ENCODE results near the gene CCDC136.

Gene CCDC136

GRCh38 chr7:128832880-128833147 lies 41.0 kb downstream of the CCDC136 start:
- Histone ChIP-seq H3F3A (ENCODE audit: low read depth) (0 out of 2 replicates have a peak, but pooled peaks cover 2% of the 10 kb centered on the region), H4K20me1 (ENCODE audit: insufficient read depth, low read length, poor library complexity, severe bottlenecking) (no peaks in the 10 kb centered on the region), H3K79me2 (ENCODE audit: insufficient read depth, low read length) (peaks cover 11% of the 10 kb centered on the region), H3K27me3 (ENCODE audit: insufficient read depth, low read length, poor library complexity, severe bottlenecking) (no peaks in the 10 kb centered on the region), H3K4me3 (ENCODE audit: low read length, poor library complexity, severe bottlenecking) (peak overlapping the region; percentile 79), H3K9ac (ENCODE audit: low read depth, low read length, poor library complexity, severe bottlenecking) (peak overlapping the region; percentile 91), H3K9me2 (replicated peaks; ENCODE audit: low read depth, low read length) (no peaks in the 10 kb centered on the region), H3K4me1 (ENCODE audit: insufficient read depth, low read length, poor library complexity, severe bottlenecking) (peaks cover 29% of the 10 kb centered on the region), H3K9me3 (ENCODE audit: insufficient read depth, low read depth, low read length) (no peaks in the 10 kb centered on the region), H3K36me3 (ENCODE audit: insufficient read depth, low read length) (no peaks in the 10 kb centered on the region), H2AFZ (ENCODE audit: low read length) (peak overlapping the region; percentile 57), H3K4me2 (ENCODE audit: low read depth, low read length, poor library complexity, severe bottlenecking) (peak overlapping the region; percentile 99)
- TF ChIP-seq EZH2phosphoT487 (IDR thresholded peaks at IDR 0.05; ENCODE audit: borderline replicate concordance) (no peak), CTCF (conservative IDR thresholded peaks at IDR 0.05; ENCODE audit: low read length) (no peak)

- Histone ChIP-seq H3K79me2 (ENCODE audit: insufficient read depth, low read length) (peaks cover 11% of the 10 kb centered on the region), H3K4me3 (ENCODE audit: low read length, poor library complexity, severe bottlenecking) (peak overlapping the region; percentile 79)
Observed at GRCh38 chr7:128833148-128833945, 41.6 kb downstream of the CCDC136 start.

GRCh38 chr7:128833946-128834325 lies 42.2 kb downstream of the CCDC136 start:
- Histone ChIP-seq H3K4me2 (ENCODE audit: low read depth, low read length, poor library complexity, severe bottlenecking) (peak overlapping the region; percentile 99), H3K9ac (ENCODE audit: low read depth, low read length, poor library complexity, severe bottlenecking) (peak overlapping the region; percentile 91), H3F3A (ENCODE audit: low read depth) (0 out of 2 replicates have a peak, but pooled peaks cover 2% of the 10 kb centered on the region), H3K36me3 (ENCODE audit: insufficient read depth, low read length) (no peaks in the 10 kb centered on the region), H3K4me3 (ENCODE audit: low read length, poor library complexity, severe bottlenecking) (no peak overlapping the region), H3K79me2 (ENCODE audit: insufficient read depth, low read length) (peaks cover 11% of the 10 kb centered on the region), H3K4me1 (ENCODE audit: insufficient read depth, low read length, poor library complexity, severe bottlenecking) (peaks cover 29% of the 10 kb centered on the region), H3K9me2 (replicated peaks; ENCODE audit: low read depth, low read length) (no peaks in the 10 kb centered on the region), H3K9me3 (ENCODE audit: insufficient read depth, low read depth, low read length) (no peaks in the 10 kb centered on the region), H2AFZ (ENCODE audit: low read length) (no peak overlapping the region), H3K27me3 (ENCODE audit: insufficient read depth, low read length, poor library complexity, severe bottlenecking) (no peaks in the 10 kb centered on the region), H4K20me1 (ENCODE audit: insufficient read depth, low read length, poor library complexity, severe bottlenecking) (no peaks in the 10 kb centered on the region)
- TF ChIP-seq CTCF (conservative IDR thresholded peaks at IDR 0.05; ENCODE audit: low read length) (no peak), EZH2phosphoT487 (IDR thresholded peaks at IDR 0.05; ENCODE audit: borderline replicate concordance) (no peak)

More at GRCh38 chr7:128833148-128833945, 41.6 kb downstream of the CCDC136 start:
- TF ChIP-seq EZH2phosphoT487 (IDR thresholded peaks at IDR 0.05; ENCODE audit: borderline replicate concordance) (no peak), CTCF (conservative IDR thresholded peaks at IDR 0.05; ENCODE audit: low read length) (no peak)
- H3K9me3 ChIP-seq (ENCODE audit: insufficient read depth, low read depth, low read length) = no peaks in the 10 kb centered on the region
- no peaks in the 10 kb centered on the region for H3K27me3 ChIP-seq (ENCODE audit: insufficient read depth, low read length, poor library complexity, severe bottlenecking)
- peak overlapping the region; percentile 99 for H3K4me2 ChIP-seq (ENCODE audit: low read depth, low read length, poor library complexity, severe bottlenecking)
- H3K9ac ChIP-seq (ENCODE audit: low read depth, low read length, poor library complexity, severe bottlenecking) = peak overlapping the region; percentile 91
- H2AFZ ChIP-seq (ENCODE audit: low read length) = no peak overlapping the region
- no peaks in the 10 kb centered on the region for H3K9me2 ChIP-seq (replicated peaks; ENCODE audit: low read depth, low read length)
- H3K36me3 ChIP-seq (ENCODE audit: insufficient read depth, low read length) = no peaks in the 10 kb centered on the region
- H3K4me1 ChIP-seq (ENCODE audit: insufficient read depth, low read length, poor library complexity, severe bottlenecking) = peaks cover 29% of the 10 kb centered on the region
- 0 out of 2 replicates have a peak, but pooled peaks cover 2% of the 10 kb centered on the region for H3F3A ChIP-seq (ENCODE audit: low read depth)
- no peaks in the 10 kb centered on the region for H4K20me1 ChIP-seq (ENCODE audit: insufficient read depth, low read length, poor library complexity, severe bottlenecking)

Measured in Loucy (cell line).